RWPE2 (cell line): Measurements from ENCODE around the gene CARD10.
A peak's percentile ranks its signal among the peaks of the same experiment; 100 is the strongest.

Experiments used
- ATAC-seq: fragments of 200-7000 bp; cut with Tn5 transposase; 3 replicates; pipeline ENCODE4 v1.9.1; 2021; ENCODE audit warnings: low read depth
- DNase-seq: peaks from one replicate; pipeline ENCODE4 v3.0.0-alpha.2; 2020; ENCODE audit warnings: low spot score
- H3K27ac ChIP-seq: fragments of 450-650 bp; 2 replicates; pipeline ENCODE4 v1.5.1; 2017; ENCODE audit warnings: mild to moderate bottlenecking; ENCODE audit not compliant: poor library complexity, severe bottlenecking
- H3K27me3 ChIP-seq: fragments of 250-450 bp; sonication (Bioruptor Pico); 2 replicates; pipeline ENCODE4 v1.5.1; 2021; ENCODE audit warnings: mild to moderate bottlenecking, moderate library complexity; ENCODE audit not compliant: insufficient read depth, poor library complexity, severe bottlenecking
- H3K36me3 ChIP-seq: fragments of 250-450 bp; sonication (Bioruptor Pico); 2 replicates; pipeline ENCODE4 v1.5.1; 2020; ENCODE audit warnings: low read depth, mild to moderate bottlenecking, moderate library complexity
- H3K4me1 ChIP-seq: fragments of 250-450 bp; sonication (Bioruptor Pico); 2 replicates; pipeline ENCODE4 v1.5.1; 2021; ENCODE audit warnings: mild to moderate bottlenecking, moderate library complexity; ENCODE audit not compliant: insufficient read depth, poor library complexity, severe bottlenecking
- H3K4me3 ChIP-seq: fragments of 250-450 bp; sonication (Bioruptor Pico); 2 replicates; pipeline ENCODE4 v1.5.1; 2021; ENCODE audit warnings: mild to moderate bottlenecking, moderate library complexity; ENCODE audit not compliant: severe bottlenecking
- H3K9me3 ChIP-seq: fragments of 250-450 bp; sonication (Bioruptor Pico); 2 replicates; pipeline ENCODE4 v1.5.1; 2021; ENCODE audit warnings: mild to moderate bottlenecking, moderate library complexity; ENCODE audit not compliant: severe bottlenecking
- TF ChIP-seq, protein P1 (sequence below): fragments of 450-650 bp; IDR thresholded peaks from one replicate; pipeline ENCODE4 v1.5.1; 2017; ENCODE audit warnings: mild to moderate bottlenecking, moderate library complexity; ENCODE audit not compliant: poor library complexity, severe bottlenecking

The CARD10 gene

GRCh38 chr22:37547251-37547741 is 28.1 kb upstream of the CARD10 start:
- Histone ChIP-seq H3K27ac (peak overlapping the region; percentile 63), H3K9me3 (no peaks in the 10 kb centered on the region), H3K4me1 (peaks cover 32% of the 10 kb centered on the region), H3K36me3 (no peaks in the 10 kb centered on the region), H3K4me3 (no peak overlapping the region), H3K27me3 (no peaks in the 10 kb centered on the region)
- ATAC-seq (no peak), DNase-seq (no peak)
- TF ChIP-seq, protein P1, sequence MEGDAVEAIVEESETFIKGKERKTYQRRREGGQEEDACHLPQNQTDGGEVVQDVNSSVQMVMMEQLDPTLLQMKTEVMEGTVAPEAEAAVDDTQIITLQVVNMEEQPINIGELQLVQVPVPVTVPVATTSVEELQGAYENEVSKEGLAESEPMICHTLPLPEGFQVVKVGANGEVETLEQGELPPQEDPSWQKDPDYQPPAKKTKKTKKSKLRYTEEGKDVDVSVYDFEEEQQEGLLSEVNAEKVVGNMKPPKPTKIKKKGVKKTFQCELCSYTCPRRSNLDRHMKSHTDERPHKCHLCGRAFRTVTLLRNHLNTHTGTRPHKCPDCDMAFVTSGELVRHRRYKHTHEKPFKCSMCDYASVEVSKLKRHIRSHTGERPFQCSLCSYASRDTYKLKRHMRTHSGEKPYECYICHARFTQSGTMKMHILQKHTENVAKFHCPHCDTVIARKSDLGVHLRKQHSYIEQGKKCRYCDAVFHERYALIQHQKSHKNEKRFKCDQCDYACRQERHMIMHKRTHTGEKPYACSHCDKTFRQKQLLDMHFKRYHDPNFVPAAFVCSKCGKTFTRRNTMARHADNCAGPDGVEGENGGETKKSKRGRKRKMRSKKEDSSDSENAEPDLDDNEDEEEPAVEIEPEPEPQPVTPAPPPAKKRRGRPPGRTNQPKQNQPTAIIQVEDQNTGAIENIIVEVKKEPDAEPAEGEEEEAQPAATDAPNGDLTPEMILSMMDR: no peak

DNA sequence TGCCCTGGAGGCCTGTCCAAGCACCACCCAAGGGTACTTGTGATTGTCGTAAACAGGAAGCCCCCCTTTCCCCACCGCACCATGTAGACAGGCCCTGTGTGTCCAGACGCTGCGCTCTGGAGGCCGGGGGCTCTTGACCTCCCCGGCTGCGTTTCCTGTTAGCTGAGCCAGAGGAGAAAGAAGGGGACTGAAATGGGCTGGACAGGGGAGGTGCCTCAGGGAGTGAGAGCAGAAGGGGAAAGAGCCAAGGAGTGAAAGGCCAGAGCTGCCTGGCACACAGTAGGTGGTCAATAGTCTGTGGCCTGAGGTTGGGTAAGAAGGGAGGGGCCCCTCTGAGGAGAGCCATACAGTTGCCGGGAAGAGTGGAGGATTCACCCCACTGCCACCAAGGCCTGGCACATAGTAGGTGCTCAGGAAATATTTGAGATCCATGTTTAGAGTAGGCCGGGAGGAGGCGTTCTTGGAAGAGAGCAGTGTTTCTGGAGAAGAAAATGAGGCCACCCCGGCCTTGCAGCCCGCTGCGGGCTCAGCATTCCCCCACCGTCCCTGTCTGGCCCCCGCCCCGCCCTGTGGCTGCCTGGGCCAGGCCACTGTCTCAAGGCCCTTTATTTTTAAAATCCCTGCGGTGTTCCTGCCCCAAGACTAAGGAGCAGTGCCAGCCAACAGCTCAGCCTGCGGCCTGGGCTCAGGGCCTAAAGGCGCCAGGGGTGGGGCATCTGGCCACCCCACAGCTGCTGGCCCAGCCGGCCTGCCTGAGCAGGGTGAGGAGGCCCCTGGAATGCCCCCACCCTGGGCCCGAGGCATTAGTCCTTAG is 27.4 kb upstream of the CARD10 start:
- H3K4me3 ChIP-seq: no peak overlapping the region
- no peaks in the 10 kb centered on the region for H3K36me3 ChIP-seq
- TF ChIP-seq, protein P1: no peak
- peaks cover 34% of the 10 kb centered on the region for H3K4me1 ChIP-seq
- ATAC-seq: no peak; the same call in 2 of the 3 replicates
- no peaks in the 10 kb centered on the region for H3K27me3 ChIP-seq
- no peaks in the 10 kb centered on the region for H3K9me3 ChIP-seq
- no peak for DNase-seq
- H3K27ac ChIP-seq: peak overlapping the region; percentile 63

DNA sequence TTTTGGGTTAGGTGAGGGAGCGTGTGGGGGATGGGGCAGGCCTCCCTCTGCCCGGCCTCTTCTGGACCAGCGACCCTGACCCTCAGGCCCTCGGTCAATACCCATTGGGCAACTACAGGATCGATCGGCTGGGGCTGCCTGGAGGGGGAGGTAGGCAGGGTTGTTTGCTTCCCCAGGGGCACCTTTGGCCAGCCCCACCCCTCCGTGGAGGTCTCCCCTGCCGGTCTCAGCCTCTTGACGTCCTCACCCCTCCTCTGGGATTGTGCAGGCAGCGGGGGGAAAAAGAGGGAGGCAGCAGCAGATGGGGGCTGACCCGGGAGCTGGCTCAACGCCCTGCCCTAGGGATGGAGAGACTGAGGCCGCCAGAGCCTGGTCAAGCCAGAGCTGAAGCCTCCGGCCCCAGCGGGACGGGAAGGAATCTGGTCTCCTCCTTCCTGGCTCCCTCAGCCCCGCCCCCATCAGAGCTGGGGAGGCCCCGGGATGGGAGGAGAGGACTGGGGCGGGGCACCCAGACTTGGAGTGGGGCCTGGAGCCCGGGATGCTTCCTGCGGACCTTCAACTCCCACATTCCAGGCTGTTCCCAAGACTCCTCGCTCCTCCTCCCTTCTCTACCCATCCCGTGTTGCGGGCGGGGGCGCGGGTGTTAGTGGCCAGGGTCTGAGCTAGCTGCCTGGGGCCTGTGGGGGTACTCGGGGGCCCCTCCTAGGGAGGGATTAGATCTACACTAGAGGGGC is 26.7 kb upstream of the CARD10 start:
- Histone ChIP-seq H3K36me3 (no peaks in the 10 kb centered on the region), H3K4me3 (no peak overlapping the region), H3K4me1 (peaks cover 40% of the 10 kb centered on the region), H3K9me3 (no peaks in the 10 kb centered on the region), H3K27me3 (no peaks in the 10 kb centered on the region), H3K27ac (peak overlapping the region; percentile 63)
- peak; percentile 75 for ATAC-seq
- peak; percentile 95 for DNase-seq
- TF ChIP-seq, protein P1: peak; percentile 1

GRCh38 chr22:37544955-37545702 is 25.9 kb upstream of the CARD10 start:
- no peaks in the 10 kb centered on the region for H3K27me3 ChIP-seq
- ATAC-seq (peak; percentile 22; the same call in 1 of the 3 replicates), DNase-seq (no peak)
- H3K9me3 ChIP-seq: no peaks in the 10 kb centered on the region
- H3K27ac ChIP-seq: peak overlapping the region; percentile 63
- no peaks in the 10 kb centered on the region for H3K36me3 ChIP-seq
- peaks cover 40% of the 10 kb centered on the region for H3K4me1 ChIP-seq
- no peak overlapping the region for H3K4me3 ChIP-seq
- TF ChIP-seq, protein P1: peak; percentile 83
